IPS-NIHi11 (cell line): Measurements from ENCODE around the gene AVPR2.

ENCODE experiments used
- DNase-seq: peaks from one replicate; pipeline ENCODE4 v3.0.0; 2012; ENCODE audit warnings: mixed read lengths, low spot score

Gene AVPR2

DNA sequence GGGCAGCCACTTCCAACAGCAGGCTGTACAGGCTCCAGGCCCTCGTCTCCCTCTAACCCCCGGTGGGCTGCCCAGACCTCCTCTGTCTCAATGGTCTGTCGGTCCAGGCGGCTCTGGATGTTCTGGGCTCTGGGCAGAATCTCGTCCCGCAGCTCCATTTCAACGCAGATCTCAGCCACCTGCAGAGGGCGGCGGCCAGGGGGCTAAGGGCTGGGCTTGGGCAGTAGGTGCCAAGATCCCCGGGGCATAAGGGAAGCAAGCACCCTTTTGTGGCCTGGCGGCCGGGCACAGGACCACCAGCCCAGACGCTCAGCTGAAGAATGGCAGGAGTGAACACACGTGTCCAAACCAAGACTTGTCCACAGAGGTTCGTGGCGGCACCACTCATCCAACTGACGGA is 9.2 kb downstream of the AVPR2 start:
- DNase-seq: no peak

DNA sequence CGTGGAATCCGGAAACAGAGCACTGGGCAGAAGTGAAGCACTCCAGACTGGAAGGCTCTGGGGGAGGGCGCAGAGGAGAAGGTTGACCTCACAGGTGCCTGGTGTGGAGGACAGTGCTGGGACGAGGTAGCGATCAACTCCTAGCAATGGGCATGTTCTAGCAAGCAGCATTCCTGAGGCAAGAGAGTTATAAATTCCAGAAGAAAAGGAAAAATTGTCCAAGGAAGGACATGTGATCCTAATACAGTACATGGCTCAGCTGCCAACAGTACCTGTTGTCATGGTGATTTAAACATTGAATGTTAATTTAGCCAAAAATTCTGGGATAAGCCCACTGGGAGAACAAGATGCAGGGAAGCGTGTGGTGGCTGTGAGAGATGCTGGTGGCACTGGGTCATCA is 13.4 kb downstream of the AVPR2 start:
- no peak for DNase-seq

DNA sequence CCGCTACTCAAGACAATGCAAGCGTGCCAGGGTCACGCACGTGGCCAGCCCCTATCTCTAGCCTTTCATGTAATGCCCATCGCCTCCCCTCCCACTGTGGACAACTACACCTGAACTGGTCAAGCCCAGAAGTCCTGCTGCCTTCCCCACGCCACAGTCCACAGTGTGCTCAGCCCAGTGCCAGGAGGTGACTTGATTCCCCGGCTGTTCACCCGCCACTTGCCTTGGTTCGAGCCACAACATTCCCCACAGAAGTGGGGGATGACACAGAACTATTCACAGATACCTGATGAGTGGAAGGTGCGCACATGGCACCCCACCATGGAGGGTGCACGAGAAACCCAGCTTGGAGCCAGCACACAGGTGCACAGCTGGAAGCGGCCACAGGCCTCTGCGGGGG is 14.8 kb downstream of the AVPR2 start:
- DNase-seq: no peak

DNA sequence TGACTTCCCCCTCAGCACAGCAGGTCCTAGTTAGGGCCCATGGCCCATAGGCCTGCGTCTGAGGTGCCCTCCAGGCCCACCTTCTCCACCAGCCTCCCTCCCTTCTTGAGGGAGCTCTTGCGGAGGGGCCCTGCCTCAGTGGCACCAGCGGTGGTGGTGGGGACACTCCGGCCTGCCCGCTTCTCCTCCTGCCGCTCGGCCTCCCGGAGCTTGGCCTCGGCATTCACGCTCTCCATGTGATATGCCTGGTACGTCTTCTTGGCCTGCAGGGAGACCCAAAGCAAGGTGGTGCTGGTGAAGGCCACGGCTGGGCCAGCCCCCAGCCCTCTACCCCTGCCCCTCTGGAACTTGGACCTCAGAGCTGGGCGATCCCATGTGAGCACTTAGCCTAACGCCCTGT is 16.1 kb downstream of the AVPR2 start:
- DNase-seq: no peak

DNA sequence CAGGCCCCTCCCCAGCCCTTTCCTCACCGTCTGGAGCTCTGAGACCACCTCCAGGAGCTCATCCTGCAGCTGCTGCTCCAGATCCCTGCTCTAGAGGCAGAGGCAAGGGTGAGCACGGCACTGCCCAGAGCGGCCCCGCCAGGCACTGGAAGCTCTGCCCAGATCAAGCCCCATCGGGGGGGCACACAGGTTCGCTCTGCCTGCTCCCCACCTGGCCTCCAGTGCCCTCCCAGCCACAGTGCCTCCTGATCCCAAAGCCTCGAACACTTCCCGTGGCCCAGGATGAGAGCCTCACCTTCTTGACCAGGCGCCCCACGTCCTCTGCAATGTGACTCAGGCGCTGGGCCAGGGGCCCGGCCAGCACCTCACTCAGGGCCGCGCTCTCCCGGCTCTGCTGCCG is 16.6 kb downstream of the AVPR2 start:
- DNase-seq: no peak

DNA sequence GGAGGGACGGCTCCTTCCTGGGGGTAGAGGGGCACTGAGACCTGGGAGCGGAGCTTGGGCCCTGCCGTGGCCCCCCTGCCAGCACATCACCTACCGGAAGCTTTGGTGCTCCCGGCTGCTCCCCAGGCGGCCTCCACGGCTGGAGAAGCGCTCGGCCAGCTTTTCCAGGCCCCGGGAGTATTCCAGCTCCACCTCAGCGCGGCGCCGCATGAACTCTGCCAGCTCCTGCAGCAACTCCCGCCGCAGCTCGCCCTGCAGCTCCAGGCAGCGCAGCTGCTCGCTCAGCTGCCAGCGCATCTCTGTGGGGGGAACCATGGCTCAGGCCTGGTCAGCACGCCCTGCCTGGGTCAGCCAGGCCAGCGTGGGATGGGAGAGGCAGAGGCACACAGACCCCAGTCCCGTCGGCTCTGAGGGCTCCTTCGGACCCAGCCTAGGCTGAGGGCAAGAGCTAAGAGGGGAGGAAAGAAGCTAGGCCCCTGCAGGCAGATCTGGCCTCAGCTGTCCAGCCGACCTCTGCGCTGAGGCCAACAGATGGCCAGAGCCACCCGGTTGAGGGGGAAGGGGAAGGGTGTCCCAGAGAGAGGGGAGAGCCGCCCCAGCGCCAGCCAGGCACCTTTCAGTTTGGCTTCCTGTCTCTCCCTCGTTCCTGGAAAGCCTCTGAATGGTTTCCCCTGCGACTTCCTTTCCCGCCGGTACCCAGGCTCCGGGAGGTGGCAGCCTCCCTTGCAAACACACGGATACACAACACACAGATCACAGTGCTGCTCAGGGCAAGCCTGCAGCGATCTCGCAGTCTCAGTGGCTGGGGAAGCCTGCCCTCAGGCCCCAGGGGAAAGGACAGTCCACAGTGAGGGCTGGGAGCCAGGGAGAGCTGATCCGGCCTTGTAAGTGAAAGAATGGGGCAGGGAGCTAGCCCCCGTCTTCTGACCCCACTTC is 17.3 kb downstream of the AVPR2 start:
- DNase-seq: no peak

DNA sequence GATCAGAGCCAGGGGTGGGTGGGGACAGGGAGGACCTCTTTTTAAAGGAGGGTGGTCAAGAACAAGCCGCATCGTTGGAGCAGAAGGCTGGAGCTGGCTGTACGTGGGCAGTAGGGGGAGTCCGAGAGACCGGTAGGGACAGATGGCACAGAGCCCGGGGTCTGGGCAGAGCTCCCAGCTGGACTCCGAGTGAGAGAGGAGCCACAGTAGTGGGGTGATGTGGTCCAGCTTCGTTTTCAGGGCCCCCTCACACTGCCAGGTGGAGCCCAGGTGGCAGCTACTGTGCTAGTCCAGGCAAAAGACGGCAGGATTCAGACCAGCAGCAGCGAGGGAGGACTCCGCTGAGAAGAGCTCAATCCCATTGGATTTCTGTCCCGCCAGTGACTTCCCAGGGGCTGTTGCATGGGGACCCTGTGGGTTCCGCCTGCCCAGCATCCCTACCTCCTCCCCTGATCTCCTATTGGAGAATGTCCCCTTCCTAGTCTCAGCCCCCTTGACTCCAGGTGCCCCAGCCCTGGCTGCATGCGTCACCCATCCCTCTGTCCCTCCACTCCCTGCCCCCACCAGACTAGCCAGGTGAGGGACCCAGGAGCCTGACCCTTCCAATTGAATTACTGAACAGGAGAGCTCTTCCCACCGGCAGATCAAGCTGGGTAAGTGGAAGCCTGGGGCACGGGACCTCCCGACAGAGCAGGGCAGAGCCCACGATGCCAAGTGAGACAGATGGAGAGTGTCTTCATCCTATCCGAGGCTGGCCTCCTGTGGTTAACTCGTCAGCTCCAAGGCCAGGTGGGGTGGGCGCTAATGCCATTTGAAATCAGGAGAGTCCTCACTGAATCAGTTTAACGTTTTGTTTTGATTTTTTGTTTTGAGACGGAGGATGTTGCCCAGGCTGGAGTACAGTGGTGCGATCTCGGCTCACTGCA is 18.7 kb downstream of the AVPR2 start:
- DNase-seq: peak; percentile 51

DNA sequence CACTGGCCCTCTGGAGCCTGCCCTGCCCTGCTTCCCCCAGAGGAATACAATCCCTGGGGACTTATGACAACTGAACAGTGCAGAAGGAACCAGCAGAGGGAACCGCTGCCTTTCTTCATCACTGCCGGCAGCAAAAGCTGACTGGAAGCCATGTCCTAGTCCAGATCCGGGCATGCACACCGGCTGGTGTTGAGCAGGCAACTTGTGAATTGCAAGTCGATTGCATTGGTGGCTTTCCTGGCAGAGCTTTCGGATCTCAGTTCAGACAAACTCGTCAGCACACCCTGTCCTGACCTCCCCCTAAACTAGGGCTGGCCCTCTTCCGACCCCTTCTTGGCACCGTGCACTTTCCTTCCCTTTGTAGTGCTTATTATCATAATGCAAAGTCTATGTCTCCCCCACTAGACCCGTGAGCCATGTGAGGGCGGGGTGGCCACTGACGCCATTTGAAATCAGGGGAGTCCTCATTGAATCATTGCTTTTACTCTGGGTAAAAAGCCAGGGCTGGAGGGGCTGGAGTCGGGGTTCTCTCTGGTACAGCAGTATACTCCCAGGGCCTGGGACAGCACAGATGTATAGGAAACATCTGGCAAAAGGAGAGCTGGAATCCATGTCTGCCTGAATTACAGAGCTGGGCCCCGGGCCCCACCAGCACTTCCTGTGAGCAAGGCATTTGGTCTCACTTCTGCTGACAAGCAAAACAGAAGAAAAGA is 19.8 kb downstream of the AVPR2 start:
- no peak for DNase-seq

DNA sequence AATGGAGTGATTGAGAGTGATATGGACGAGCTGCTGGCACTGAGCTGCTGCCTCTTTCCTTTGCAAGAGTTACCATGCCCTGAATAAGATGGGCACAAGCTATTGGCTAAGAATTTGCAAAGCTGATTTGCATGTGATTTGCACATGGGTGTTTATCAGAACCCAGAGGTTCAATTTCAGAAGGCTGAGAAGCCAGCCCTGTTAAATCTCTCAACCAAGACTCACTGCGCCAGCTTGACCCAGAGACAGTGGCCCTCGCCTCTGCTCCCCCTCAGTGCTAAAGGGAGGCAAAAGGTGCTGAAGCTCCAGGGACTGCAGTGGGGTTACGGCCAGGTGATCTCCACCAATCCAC is 20.9 kb downstream of the AVPR2 start:
- DNase-seq: no peak

DNA sequence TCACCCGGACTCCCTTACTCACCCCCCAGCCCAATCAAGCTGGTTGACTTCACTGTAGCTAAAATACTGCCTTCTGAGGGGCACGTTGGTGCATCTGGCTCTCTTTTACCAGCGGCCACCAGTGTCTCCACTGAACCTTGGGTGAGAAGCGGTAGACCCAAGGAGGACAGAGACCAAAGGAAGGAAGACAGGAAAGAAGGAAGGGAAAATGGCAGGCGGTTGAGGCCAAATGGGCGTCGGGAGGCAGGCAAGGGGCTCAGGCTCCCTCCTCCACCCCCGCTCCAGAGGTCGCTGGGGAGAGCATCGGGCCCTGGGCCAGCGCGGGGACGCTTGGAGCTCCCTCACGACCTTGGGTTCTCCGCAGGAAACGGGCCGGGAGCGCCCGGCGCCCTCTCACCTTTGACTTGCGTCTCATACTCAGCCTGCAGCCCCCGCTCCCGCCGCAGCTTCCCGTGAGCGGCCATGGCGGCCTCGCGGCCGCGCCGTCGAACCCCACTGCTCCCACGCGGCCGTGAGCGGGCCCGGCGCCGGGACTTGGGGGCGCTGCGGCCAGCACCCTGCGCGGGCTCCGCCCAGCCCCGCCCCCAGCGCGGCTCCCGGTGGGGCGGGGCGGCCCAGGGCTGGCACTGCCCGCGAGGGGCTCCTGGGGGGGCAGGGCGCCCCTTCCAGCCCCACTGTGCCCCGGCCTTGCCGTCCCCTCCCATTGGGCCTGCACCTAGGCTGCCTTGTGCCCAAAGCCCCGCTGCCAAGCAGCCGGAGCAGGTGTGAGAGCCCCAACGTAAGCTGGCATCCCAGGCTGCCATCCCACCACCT is 21.5 kb downstream of the AVPR2 start, which contains the start of gene ARHGAP4:
TSS of gene ARHGAP4 (minus strand) at position 526 of the 813 bp plus-strand sequence. CDS start at position 464, 62 bp downstream.
- DNase-seq: no peak

DNA sequence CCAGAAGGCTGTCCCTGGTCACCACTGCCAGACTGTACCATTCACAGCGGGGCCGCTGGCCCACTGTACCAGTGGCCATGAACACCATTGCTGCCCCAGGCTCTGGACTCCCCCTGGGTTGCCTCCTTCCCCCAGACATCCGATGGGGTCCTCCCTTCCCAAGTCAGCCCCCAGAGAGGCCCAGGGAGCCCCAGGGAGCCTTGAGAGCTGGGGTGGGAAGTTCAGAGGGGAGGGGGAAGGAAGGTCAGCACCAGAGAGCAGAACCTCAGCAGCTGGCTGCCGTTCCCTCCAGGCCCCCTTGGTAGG is 22.0 kb downstream of the AVPR2 start:
- DNase-seq: no peak

DNA sequence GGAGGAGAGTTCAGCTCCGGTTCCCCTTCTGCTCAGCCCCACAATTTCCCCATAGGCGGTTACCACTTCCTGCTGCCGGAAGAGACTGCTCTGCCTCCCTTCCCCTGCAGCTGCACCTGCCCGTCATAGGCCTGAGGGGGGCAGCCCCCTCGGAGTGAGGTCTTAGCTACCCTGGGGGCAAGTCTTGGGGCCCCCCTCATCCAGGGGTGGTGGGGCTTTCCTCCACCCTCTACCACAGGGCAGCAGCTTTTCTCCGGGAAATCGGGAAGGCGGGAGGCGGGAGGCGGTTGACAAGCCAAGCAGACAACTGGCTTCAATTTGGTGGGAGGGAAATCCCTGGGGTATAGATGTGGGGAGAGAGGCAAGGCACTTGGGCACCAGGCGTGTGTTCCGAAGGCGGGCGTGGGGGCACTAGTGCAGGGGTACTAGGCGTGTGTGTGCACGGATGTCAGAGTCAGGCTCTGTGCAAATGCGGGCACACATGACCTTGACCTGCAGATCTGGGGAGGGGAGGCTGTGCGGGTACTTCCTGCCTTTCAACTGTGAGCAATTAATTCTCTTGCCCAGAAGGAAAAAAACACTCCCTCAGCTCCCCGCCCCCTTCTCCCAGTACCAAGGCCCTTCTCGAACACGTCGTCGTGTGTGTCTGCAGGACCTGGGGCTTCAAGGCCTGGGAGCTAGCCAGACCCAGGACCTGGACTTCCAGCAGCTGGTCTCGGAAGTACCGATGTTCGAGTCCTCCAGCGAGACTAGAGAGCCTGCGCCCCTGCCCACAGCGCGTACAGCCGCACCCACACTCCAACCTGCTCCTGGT is 22.6 kb downstream of the AVPR2 start:
- no peak for DNase-seq

DNA sequence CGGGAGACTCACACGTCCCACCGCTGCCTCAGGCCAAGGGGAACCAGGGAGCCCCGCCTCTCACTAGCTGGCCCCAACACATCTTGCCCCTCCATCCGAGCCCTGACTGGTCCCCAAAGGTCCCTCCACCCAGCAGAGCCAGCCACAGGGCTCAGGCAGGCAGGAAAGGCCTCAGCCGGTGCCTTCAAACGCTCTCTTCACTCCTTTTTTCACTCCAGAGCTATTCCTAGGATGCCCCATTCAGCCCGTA is 23.1 kb downstream of the AVPR2 start:
- no peak for DNase-seq

DNA sequence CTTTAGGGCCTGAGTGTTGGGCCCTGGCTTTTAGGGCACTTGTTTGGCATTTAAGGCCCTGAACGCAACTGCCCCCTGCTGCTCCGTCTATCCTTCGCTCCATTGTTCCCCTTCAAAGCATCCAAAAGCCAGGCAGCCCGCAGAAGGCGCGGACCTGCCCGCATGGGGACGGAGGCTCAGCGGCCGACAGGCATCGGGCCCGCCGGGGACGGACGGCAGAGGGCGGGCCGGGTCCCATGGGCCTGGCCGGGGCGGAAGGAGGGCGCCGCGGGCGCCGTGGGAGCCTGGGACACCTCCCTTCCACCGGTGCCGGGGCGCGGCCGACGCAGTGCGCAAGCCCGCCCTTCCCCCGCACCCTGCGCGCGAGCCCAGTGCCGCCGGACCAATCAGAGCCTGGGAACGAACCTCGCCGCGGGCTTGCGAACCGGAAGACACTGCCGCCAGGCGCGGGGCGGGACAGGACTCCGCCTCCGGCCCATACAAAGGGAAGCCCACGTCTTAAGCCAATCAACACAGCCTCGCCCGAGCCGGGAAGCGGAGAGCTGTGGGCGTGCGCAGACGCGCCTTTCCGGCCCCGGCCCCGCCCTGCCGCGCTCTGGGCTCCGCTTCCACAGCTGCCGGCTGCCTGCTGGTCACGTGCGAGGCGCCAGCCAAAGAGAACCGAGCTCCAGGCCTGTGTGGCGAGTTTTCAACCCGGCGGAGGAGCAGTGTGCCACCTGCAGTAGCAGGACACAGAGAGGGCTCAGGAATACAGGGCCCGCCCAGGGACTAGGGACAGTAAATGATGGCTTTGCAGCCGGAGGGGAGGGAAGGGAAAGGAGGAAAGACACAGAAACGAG is 23.7 kb downstream of the AVPR2 start:
- peak; percentile 89 for DNase-seq

DNA sequence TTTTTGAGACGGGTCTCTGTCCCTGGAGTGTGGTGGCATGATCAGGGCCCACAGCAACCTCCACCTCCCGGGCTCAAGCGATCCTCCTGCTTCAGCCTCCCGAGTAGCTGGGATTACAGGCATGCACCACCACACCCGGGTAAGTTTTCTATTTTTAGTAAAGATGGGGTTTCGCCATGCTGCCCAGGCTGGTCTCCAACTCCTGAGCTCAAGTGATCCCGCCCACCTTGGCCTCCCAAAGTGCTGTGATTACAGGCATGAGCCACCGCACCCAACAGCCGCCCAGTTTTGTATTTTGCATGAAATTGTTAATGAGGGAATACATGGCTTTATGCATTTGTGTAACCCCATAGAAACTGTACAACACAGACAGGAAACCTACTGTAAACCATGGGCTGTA is 24.4 kb downstream of the AVPR2 start:
- DNase-seq: no peak

DNA sequence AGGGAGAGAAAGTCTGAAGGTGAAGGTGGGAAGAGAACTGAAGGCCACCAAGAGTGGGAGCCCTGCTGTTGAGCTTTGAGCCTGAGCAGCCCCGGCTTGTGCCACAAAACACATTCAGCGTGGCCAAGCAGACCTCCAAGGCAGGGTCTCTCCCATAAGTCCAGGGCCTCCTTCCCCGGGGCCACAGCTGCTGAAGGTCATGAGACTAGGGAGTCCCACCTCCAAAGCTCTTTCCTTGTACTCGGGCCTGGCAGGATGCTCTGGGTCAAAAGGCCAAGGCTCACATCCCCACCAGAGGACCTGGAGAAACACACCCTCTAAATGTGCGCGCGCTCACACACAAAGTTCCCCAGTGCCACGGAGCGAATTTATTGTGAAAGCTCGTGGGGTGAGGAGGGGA is 25.1 kb downstream of the AVPR2 start:
- no peak for DNase-seq

DNA sequence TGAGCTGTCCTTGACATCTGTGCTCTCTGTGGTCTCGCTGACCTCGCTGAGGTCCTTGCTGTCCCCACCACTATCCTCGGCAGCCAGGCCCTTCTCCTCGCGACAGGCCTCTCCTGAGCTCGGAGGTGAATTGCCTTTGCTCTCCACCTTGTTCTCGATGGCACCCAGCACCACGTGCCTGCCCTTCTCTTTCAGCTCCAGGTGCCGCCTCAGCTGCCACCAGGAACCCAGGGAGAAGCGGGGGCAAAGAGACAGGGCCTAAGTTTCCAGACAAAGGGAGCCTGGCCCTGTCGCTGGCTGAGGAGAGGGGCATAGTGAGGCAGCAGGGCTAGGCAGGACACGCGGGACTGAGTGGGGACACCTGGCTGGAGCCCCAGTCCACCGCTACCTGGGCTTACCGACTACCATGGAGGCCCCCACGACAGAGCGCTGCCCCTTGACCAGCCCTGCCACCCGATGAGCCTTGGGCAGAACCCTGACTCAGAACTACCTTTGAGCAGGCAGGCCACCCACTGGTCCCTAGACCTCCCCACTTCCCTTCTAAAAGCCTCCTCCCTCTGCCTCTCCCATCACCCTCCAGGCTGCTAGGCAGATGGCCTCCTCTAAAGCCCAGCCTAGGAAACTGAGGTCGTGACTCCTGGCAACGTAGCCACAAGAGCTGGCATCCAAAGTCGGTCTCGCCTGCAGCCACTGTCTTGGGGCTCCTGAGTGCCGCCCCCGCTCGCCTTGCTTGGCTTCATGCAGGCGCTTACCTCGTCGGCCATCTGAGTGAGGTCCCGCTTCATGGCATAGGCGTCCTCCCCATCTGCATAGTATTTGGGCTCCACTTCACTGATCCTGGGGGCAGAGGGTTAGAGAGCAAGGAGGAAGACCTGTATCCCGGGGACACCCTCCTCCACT is 25.8 kb downstream of the AVPR2 start:
- no peak for DNase-seq

DNA sequence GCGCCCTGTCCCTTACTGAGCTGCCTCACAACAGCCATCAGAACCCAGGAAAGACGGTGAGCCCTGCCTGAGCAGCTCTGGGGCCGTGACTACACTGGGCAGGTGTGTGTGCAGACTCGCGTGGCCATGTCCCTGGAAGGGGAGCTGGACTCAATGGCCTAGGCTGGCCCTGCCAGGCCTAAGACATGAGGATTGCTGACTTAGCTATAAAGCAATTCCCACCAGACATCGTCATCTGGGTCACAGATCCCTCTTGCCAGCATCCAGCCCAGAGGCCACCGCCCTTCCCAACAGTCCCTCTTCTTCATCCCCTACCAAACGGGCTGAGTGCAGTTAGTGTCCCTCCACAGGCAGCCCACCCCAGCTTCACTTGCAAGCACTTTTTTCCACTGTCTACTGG is 26.7 kb downstream of the AVPR2 start:
- no peak for DNase-seq

DNA sequence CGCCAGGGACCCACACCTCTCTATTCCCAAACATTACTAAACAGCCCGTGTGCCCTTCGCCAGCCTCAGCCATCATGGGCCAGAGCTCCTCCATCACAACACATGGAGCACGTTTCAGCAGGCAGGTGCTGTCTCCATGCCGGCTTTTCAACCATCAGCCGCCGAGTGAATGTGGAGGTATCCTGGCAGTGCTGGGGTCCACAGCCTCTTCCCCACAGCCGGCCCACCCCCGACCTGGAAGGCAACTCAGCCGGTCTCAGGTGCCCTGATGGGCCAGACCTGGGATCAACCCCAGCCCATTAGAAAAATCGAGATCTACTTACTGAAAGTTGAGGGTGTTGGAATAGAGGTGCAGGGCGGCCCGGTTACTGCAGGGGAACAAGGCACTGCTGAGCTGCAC is 27.3 kb downstream of the AVPR2 start:
- DNase-seq: no peak
